Measurements from ENCODE around the gene NUMBL. TPM values are rescaled to one million over a fixed set of nuclear protein-coding genes. Genes with fewer than 3 reads are reported as not detected.
A peak's percentile ranks its signal among the peaks of the same experiment; 100 is the strongest.

Gene NUMBL
- polyA plus RNA-seq, 1 experiment = 29.4 TPM

- peak; percentile 56 for TF ChIP-seq CTCF (IDR thresholded peaks at IDR 0.05; ENCODE audit: low read depth, low read length)
- ChIA-PET POLR2A (no interaction called here), CTCF (interaction anchor here (1.0 to 1.3 kb wide), 3 partner anchors 11 to 39 kb away, joined by 3 to 5 read pairs (median 4); no protein-coding TSS in a partner anchor)
- DNase-seq (ENCODE audit: low read depth, low spot score) = no peak
- no peak overlapping the region for H3K4me3 ChIP-seq (ENCODE audit: low read depth, low read length)
- no peaks in the 10 kb centered on the region for H3K27me3 ChIP-seq (ENCODE audit: control insufficient read depth, insufficient read depth, low read length)
- H3K27ac ChIP-seq (ENCODE audit: low read depth, low read length) = no peak overlapping the region
- no peaks in the 10 kb centered on the region for H3K9me3 ChIP-seq (ENCODE audit: control insufficient read depth, insufficient read depth, low read length)
Measured at GRCh38 chr19:40702337-40703012, 12.0 kb upstream of the NUMBL start.

- no peak overlapping the region for H3K27ac ChIP-seq (ENCODE audit: low read depth, low read length)
- ChIA-PET POLR2A (no interaction called here), CTCF (interaction anchor here (1.0 to 1.3 kb wide), 3 partner anchors 10 to 38 kb away, joined by 3 to 5 read pairs (median 4); no protein-coding TSS in a partner anchor)
- DNase-seq (ENCODE audit: low read depth, low spot score) = no peak
- no peaks in the 10 kb centered on the region for H3K9me3 ChIP-seq (ENCODE audit: control insufficient read depth, insufficient read depth, low read length)
- H3K4me3 ChIP-seq (ENCODE audit: low read depth, low read length) = no peak overlapping the region
- no peaks in the 10 kb centered on the region for H3K27me3 ChIP-seq (ENCODE audit: control insufficient read depth, insufficient read depth, low read length)
- TF ChIP-seq CTCF (IDR thresholded peaks at IDR 0.05; ENCODE audit: low read depth, low read length) = no peak
Measured at GRCh38 chr19:40701758-40702157, 11.3 kb upstream of the NUMBL start.

DNA sequence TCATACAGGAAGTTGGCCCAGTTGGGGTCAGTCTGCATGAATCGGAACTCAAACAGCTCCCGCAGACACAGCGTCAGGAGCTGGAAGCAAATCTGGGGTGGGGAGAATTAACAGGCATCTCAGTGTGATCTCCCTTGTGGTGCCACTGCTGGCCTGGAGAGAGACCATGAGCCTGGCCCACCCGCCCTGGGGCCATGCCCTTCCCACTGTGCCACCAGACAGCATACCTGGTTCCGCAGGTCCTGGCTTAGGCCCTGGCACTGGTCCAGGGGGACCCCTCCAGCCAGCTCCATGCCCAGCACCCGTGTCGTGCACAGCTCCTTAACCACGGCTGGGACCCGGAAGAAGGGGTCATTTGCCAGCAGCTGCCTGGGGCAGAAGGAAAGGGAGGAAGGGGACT, 9.6 kb upstream of the NUMBL start:
- Histone ChIP-seq H3K27ac (ENCODE audit: low read depth, low read length) (no peak overlapping the region), H3K27me3 (ENCODE audit: control insufficient read depth, insufficient read depth, low read length) (no peaks in the 10 kb centered on the region), H3K9me3 (ENCODE audit: control insufficient read depth, insufficient read depth, low read length) (no peaks in the 10 kb centered on the region), H3K4me3 (ENCODE audit: low read depth, low read length) (no peak overlapping the region)
- no peak for DNase-seq (ENCODE audit: low read depth, low spot score)
- ChIA-PET POLR2A (no interaction called here), CTCF (no interaction called here)
- no peak for TF ChIP-seq CTCF (IDR thresholded peaks at IDR 0.05; ENCODE audit: low read depth, low read length)

DNA sequence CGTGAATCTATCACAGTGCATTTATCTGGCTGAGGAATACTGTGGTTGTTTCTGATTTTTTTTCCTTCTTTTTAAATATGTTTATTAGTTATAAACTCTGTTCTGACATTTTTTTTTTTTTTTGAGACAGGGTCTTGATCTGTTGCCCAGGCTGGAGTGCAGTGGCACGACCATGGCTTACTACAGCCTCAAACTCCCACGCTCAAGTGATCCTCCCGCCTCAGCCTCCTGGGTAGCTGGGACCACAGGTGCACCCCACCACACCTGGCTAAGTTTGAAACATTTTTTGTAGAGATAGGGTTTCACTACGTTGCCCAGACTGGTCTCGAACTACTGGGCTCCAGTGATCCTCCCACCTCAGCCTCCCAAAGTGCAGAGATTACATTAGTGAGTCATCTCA, 6.6 kb upstream of the NUMBL start:
- DNase-seq (ENCODE audit: low read depth, low spot score) = no peak
- no peak overlapping the region for H3K27ac ChIP-seq (ENCODE audit: low read depth, low read length)
- no peaks in the 10 kb centered on the region for H3K27me3 ChIP-seq (ENCODE audit: control insufficient read depth, insufficient read depth, low read length)
- H3K9me3 ChIP-seq (ENCODE audit: control insufficient read depth, insufficient read depth, low read length) = no peaks in the 10 kb centered on the region
- TF ChIP-seq CTCF (IDR thresholded peaks at IDR 0.05; ENCODE audit: low read depth, low read length) = no peak
- no peak overlapping the region for H3K4me3 ChIP-seq (ENCODE audit: low read depth, low read length)
- CTCF ChIA-PET = no interaction called here
- POLR2A ChIA-PET = no interaction called here

- CTCF ChIA-PET = no interaction called here
- Histone ChIP-seq H3K27me3 (ENCODE audit: control insufficient read depth, insufficient read depth, low read length) (no peaks in the 10 kb centered on the region), H3K4me3 (ENCODE audit: low read depth, low read length) (no peak overlapping the region), H3K27ac (ENCODE audit: low read depth, low read length) (no peak overlapping the region), H3K9me3 (ENCODE audit: control insufficient read depth, insufficient read depth, low read length) (no peaks in the 10 kb centered on the region; the same call in 1 of the 2 replicates)
- no peak for TF ChIP-seq CTCF (IDR thresholded peaks at IDR 0.05; ENCODE audit: low read depth, low read length)
- POLR2A ChIA-PET = no interaction called here
- DNase-seq (ENCODE audit: low read depth, low spot score) = no peak
Measured at GRCh38 chr19:40695881-40696280, 5.4 kb upstream of the NUMBL start.

Data from AG04450 (cell line).